ENCODE data around the gene CATSPER1. TPM values are rescaled to one million over a fixed set of nuclear protein-coding genes. Genes with fewer than 3 reads are reported as not detected.
A peak's percentile ranks its signal among the peaks of the same experiment; 100 is the strongest.

Gene CATSPER1
- total RNA-seq, 1 donor from 2014 or later, result not detected

DNA sequence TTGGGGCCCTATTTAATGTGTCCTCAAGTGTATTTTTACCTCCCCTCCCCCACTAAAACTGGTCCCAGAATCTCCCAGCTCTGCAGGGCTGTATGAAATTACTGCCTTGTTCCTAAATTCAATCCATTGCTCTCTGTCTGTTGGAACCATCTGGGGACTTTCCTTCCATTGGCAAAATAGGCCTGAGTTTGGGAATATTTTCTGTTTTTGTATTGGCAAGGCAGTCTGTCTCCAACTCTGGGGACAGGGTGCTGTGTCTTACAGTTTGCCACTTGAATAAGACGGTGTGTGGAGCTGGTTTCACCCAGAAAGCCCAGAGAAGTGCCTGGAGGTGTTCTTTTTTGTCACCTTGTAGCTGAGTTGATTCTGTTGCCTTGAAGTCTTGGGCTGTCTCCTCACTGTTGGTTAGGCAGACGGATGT, 45.1 kb upstream of the CATSPER1 start:
- no peak overlapping the region for H3K27ac Mint-ChIP-seq (ENCODE audit: unreplicated experiment)
- H3K4me1 Mint-ChIP-seq, result peaks cover 27% of the 10 kb centered on the region
- H3K36me3 Mint-ChIP-seq (ENCODE audit: low read depth), result peaks cover 24% of the 10 kb centered on the region
- H3K9me3 Mint-ChIP-seq, result no peaks in the 10 kb centered on the region
- H3K4me3 Mint-ChIP-seq, result peak overlapping the region; percentile 98
- H3K27me3 Mint-ChIP-seq (ENCODE audit: low read depth), result peaks cover 6% of the 10 kb centered on the region
- TF ChIP-seq, protein P1, sequence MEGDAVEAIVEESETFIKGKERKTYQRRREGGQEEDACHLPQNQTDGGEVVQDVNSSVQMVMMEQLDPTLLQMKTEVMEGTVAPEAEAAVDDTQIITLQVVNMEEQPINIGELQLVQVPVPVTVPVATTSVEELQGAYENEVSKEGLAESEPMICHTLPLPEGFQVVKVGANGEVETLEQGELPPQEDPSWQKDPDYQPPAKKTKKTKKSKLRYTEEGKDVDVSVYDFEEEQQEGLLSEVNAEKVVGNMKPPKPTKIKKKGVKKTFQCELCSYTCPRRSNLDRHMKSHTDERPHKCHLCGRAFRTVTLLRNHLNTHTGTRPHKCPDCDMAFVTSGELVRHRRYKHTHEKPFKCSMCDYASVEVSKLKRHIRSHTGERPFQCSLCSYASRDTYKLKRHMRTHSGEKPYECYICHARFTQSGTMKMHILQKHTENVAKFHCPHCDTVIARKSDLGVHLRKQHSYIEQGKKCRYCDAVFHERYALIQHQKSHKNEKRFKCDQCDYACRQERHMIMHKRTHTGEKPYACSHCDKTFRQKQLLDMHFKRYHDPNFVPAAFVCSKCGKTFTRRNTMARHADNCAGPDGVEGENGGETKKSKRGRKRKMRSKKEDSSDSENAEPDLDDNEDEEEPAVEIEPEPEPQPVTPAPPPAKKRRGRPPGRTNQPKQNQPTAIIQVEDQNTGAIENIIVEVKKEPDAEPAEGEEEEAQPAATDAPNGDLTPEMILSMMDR (conservative IDR thresholded peaks at IDR 0.05), result no peak
- DNase-seq (ENCODE audit: low read depth, low spot score), result no peak

DNA sequence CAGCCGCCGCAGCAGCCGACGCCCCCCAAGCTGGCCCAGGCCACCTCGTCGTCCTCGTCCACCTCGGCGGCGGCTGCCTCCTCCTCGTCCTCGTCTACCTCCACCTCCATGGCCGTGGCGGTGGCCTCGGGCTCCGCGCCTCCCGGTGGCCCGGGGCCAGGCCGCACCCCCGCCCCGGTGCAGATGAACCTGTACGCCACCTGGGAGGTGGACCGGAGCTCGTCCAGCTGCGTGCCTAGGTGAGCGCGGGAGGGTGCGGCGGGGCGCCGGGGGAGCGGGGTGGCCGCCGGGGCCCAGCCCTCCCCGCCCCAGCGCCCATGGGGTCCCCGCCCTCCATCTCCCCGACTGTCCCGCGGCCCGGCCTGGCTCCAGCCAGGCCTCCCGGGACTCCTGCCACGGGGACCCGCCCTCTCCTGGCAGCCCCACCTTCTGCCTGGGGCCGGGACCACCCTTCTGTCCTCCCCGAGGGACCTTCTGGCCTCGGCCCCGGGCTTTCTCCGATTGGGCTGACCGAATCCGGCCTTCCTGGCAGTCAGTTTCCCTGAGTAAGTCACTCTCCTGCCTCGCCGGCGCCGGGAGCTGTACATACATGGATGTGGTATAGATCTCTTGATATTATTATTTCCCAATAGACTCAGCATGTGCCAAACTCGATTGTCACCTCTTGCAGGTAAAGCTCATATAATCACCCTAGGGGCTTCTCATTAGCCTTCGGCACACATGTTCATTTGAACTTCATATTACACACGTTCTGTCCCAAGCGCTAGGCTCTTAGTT, 44.5 kb upstream of the CATSPER1 start:
- TF ChIP-seq, protein P1 (conservative IDR thresholded peaks at IDR 0.05), result no peak
- Mint-ChIP-seq H3K27ac (ENCODE audit: unreplicated experiment) (no peak overlapping the region), H3K4me3 (peak overlapping the region; percentile 98), H3K27me3 (ENCODE audit: low read depth) (peaks cover 6% of the 10 kb centered on the region), H3K36me3 (ENCODE audit: low read depth) (peaks cover 26% of the 10 kb centered on the region), H3K9me3 (no peaks in the 10 kb centered on the region), H3K4me1 (peaks cover 27% of the 10 kb centered on the region)
- DNase-seq (ENCODE audit: low read depth, low spot score), result peak; percentile 30

DNA sequence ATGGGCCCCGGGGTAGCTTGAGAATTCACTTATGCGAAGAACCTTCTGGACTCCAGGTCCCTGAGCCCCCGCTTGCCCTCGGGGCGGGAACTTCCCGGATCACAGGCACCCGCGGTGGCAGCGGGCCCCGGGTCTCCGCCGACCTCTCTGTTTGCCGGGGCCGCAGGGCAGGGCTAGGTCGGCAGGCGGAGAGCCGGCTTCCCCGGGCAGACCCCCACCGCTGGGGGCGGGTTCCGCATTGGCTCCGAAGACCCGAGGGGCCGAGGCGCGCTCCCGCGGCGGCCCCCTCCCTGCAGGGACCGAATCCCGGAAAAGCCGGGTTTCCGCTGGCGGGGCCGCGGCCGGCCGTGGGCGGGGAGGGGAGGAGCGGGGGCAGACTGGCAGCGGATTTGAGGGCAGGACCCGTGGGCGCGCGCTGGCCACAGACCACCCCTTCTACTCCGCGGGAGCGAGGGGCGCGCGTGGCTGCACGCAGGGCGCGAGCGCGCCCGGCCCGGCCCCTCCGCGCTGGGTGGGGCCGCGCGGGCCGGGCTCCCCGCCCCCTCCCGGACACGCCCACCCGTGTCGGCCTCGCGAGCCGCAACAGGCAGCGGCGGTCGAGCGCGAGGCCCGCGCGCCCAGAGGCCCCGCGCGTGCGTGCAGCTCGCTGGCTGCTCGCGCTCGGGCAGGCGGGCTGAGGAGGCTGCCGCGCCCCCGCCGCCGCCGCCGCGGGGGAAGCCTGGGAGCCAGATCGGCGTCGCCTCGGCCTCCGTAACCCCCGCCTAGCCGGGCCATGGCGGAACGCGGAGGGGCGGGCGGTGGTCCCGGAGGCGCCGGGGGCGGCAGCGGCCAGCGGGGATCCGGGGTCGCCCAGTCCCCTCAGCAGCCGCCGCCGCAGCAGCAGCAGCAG, 43.7 kb upstream of the CATSPER1 start, which contains the start of gene PACS1:
PACS1 (plus strand) TSS at position 558 of the 889 bp plus-strand sequence; CDS start at position 773, 215 bp downstream.
- TF ChIP-seq, protein P1 (conservative IDR thresholded peaks at IDR 0.05), result no peak
- H3K4me1 Mint-ChIP-seq, result peaks cover 27% of the 10 kb centered on the region
- H3K4me3 Mint-ChIP-seq, result peak within 1 kb of the TSS; percentile 98
- H3K27ac Mint-ChIP-seq (ENCODE audit: unreplicated experiment), result peak within 1 kb of the TSS; percentile 78
- DNase-seq (ENCODE audit: low read depth, low spot score), result peak; percentile 53
- H3K9me3 Mint-ChIP-seq, result no peaks in the 10 kb centered on the region
- H3K36me3 Mint-ChIP-seq (ENCODE audit: low read depth), result peaks cover 31% of the 10 kb centered on the region
- peaks cover 6% of the 10 kb centered on the region for H3K27me3 Mint-ChIP-seq (ENCODE audit: low read depth)

DNA sequence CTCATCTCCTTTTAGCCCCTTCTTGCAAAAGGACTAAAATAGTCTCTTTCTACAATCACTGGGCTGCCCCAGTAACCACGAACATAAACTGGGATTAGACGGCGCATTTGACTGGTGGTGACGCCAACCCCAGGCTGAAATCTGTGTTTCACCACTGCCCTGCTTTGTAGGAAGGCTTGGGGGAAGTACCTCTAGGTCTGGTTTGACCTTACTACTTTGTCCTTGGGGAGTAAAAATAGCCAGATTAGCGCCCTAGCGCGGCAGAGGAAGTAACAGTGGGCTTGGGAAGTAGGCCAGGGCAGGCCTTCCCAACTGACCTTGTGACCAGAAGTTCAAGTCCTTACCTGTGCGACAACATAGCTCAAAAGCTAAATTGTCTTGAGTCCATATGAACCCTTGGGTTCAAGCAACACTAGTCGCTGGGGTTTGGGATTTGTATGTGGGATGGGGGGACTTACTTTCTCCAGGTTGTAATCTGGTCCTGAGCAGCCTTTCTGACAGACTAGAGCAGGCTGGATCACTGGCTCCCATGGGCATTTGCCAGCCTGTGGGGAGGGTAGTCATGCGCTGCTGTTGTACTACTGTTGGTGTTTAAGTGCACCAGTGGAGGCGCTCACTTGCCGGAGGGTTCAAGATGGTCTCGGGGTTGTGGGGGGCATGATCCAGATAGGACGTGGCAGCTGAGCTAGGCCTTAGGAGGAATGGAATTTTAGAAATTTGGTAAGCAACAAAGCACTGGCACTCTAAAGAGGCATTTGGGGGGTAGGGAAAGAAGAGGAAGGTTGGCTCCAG, 42.8 kb upstream of the CATSPER1 start:
- DNase-seq (ENCODE audit: low read depth, low spot score), result no peak
- Mint-ChIP-seq H3K9me3 (no peaks in the 10 kb centered on the region), H3K27ac (ENCODE audit: unreplicated experiment) (peak overlapping the region; percentile 78), H3K4me1 (peaks cover 27% of the 10 kb centered on the region), H3K27me3 (ENCODE audit: low read depth) (peaks cover 6% of the 10 kb centered on the region), H3K36me3 (ENCODE audit: low read depth) (peaks cover 29% of the 10 kb centered on the region), H3K4me3 (peak overlapping the region; percentile 91)
- TF ChIP-seq, protein P1 (conservative IDR thresholded peaks at IDR 0.05), result no peak
